Prostate gland (tissue), 2 donors: ENCODE measurements around the gene TBC1D5. TPM values are rescaled to one million over a fixed set of nuclear protein-coding genes. Genes with fewer than 3 reads are reported as not detected.

Source experiments
- DNase-seq: peaks from one replicate; pipeline ENCODE4 v3.0.0-alpha.2; 2019; ENCODE audit warnings: low spot score
- H3K27ac ChIP-seq, 2 donors: fragments of 200-600 bp; sonication (generic); 2 replicates each; pipeline ENCODE4 v1.5.1; 2017 to 2019
- H3K27me3 ChIP-seq: fragments of 200-600 bp; sonication (generic); replicated peaks from 2 replicates; pipeline ENCODE4 v1.5.1; 2019; ENCODE audit not compliant: insufficient read depth
- H3K36me3 ChIP-seq, 2 donors: fragments of 200-600 bp; sonication (generic); 1 replicate in 1 of 2; 2 replicates in 1 of 2; pipeline versions ENCODE4 v1.5.1 to v1.8.1; 2017 to 2019
- H3K4me1 ChIP-seq: fragments of 200-600 bp; sonication (generic); replicated peaks from 2 replicates; pipeline ENCODE4 v1.5.1; 2019
- H3K4me3 ChIP-seq, 2 donors: fragments of 200-600 bp; sonication (generic); 2 replicates each; pipeline ENCODE4 v1.5.1; 2017 to 2019
- H3K9me3 ChIP-seq: fragments of 200-600 bp; sonication (generic); 2 replicates; pipeline ENCODE4 v1.5.1; 2017
- CTCF ChIP-seq, 4 experiments: fragments of 200-600 bp in 2 of 4; fragments of 450-650 bp in 2 of 4; sonication (generic) in 2 of 4; IDR thresholded peaks; 1 replicate in 3 of 4; 2 replicates in 1 of 4; pipeline ENCODE4 v1.5.1; 2016 to 2019; ENCODE audit warnings: antibody characterized with exemption in 4 of 4, mild to moderate bottlenecking in 2 of 4, moderate library complexity in 2 of 4
- POLR2A ChIP-seq: fragments of 450-650 bp; IDR thresholded peaks from one replicate; pipeline ENCODE4 v1.6.1; 2016; ENCODE audit warnings: antibody characterized with exemption, mild to moderate bottlenecking
- POLR2AphosphoS5 ChIP-seq: sonication (generic); formaldehyde crosslinking; IDR thresholded peaks from one replicate; pipeline ENCODE4 v1.6.1; 2017; ENCODE audit warnings: antibody characterized with exemption
- WGBS: methylation state at CpG from one replicate; pipeline ENCODE4 v1.1.5; 2018; 5-methylcytosine and 5-hydroxymethylcytosine counted together
- intact Hi-C: fragments of 100-400 bp; cut with DNase I; formaldehyde crosslinking; loops from one replicate; pipeline ENCODE4 v1.14.2; 2022
- total RNA-seq, 2 donors: library from RNA; depleted of rRNA; stranded (reverse); fragments of >200 nt; gene quantifications; one replicate each; pipeline ENCODE4 v1.1.0, GENCODE V29; 2016

The TBC1D5 gene
- total RNA-seq, 2 donors from 2014 or later: 64.8 to 99.2 TPM

- no peaks in the 10 kb centered on the region for H3K27me3 ChIP-seq
- DNase-seq: no peak
- no peaks in the 10 kb centered on the region for H3K4me1 ChIP-seq
- H3K9me3 ChIP-seq: no peaks in the 10 kb centered on the region
- H3K4me3 ChIP-seq: peak overlapping the region; percentile 50 to 79
- no peaks in the 10 kb centered on the region for H3K36me3 ChIP-seq
- intact Hi-C loops: no loop called here
- peak overlapping the region; percentile 93 to 98 for H3K27ac ChIP-seq
- 2% methylated on average over 12 of the region's 12 CpGs for WGBS
- no peak for TF ChIP-seq POLR2AphosphoS5
- TF ChIP-seq POLR2A: no peak
- no peak for TF ChIP-seq CTCF (IDR thresholded peaks at IDR 0.05)
Observed at GRCh38 chr3:17742880-17743657, 638 bp upstream of the TBC1D5 start.

DNA sequence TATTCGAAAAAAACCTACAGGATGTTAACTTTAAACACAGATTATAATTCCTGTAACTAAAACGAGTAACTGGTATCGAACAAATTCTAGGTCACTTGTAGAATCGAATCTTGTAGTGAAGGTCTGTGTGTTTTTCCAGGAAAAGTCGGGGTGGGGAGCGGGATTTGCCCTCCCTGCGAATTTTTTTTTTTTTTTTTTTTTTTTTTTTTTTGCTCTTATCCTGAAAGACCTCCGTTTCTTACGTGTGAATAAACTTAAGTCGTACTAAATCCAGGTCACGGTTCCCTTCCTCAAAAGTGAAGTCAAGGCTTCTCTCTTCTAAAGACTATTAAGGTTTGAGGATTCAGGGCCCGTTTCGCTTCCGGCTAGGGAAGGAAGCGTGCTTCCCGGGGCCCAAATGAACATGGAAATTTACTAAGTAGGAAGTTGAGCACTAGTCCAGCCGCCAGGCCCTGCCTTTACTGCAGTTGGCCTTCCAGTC lies 770 bp downstream of the TBC1D5 start:
- DNase-seq: no peak

DNA sequence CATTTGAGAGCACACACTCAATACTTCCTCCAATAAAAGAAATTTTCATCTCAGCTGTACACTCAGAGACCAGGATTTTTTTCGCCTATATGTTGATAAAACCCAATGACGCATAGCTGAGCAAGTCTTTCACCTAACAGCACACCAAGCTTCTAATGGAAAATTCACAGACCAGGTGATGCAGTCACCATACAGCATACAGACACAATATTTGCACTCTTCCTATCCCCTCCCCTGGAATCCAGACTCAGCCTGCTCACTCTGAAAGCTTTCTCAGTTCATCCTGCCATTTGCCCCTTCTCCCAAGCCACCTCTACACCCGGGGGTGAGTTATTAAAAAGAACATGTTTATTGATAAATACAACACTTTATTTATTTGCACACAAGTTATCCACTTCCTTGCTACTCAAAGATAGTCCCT lies 1.7 kb downstream of the TBC1D5 start:
- DNase-seq: no peak
- H3K27me3 ChIP-seq: no peaks in the 10 kb centered on the region
- H3K4me3 ChIP-seq: peak overlapping the region in 1 of 2 donors; percentile 79
- intact Hi-C loops: no loop called here
- no peaks in the 10 kb centered on the region for H3K36me3 ChIP-seq
- TF ChIP-seq POLR2AphosphoS5 (no peak), POLR2A (no peak), CTCF (IDR thresholded peaks at IDR 0.05) (no peak)
- no peaks in the 10 kb centered on the region for H3K9me3 ChIP-seq
- 42% methylated on average over 3 of the region's 3 CpGs for WGBS
- peak overlapping the region in 1 of 2 donors; percentile 98 for H3K27ac ChIP-seq
- H3K4me1 ChIP-seq: no peaks in the 10 kb centered on the region

More for the DNA sequence above, 770 bp downstream of the TBC1D5 start:
- H3K36me3 ChIP-seq: no peaks in the 10 kb centered on the region
- WGBS: 1% methylated on average over 17 of the region's 17 CpGs
- peak overlapping the region; percentile 50 to 79 for H3K4me3 ChIP-seq
- intact Hi-C loops: no loop called here
- H3K27ac ChIP-seq: peak overlapping the region; percentile 93 to 98
- no peaks in the 10 kb centered on the region for H3K9me3 ChIP-seq
- H3K4me1 ChIP-seq: no peaks in the 10 kb centered on the region
- H3K27me3 ChIP-seq: no peaks in the 10 kb centered on the region
- peak; percentile 4 for TF ChIP-seq POLR2AphosphoS5
- no peak for TF ChIP-seq POLR2A

DNA sequence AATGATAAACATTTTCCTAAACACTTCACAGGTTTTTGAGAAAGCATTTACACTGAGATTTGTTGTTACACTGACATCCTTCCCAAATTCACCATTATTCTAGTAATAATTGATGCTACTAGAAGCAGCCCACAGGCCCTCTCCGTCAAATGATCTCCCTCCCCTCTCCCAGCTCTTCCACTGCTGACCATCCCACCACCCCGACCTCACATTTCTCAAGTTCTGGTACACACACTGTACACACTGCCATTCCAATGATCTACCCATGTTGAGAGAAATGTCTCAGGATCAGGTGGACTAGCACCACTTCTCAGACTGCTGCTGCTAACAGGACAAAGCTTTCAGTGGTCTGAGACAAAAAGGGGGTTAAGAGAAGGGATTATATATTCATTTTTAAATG lies 3.5 kb downstream of the TBC1D5 start:
- Histone ChIP-seq H3K4me1 (no peaks in the 10 kb centered on the region), H3K27me3 (no peaks in the 10 kb centered on the region), H3K9me3 (no peaks in the 10 kb centered on the region), H3K36me3 (no peaks in the 10 kb centered on the region), H3K4me3 (no peak overlapping the region), H3K27ac (no peak overlapping the region)
- no peak for DNase-seq
- WGBS: 77% methylated on average over 2 of the region's 2 CpGs
- TF ChIP-seq POLR2AphosphoS5: no peak
- no peak for TF ChIP-seq POLR2A
- no peak for TF ChIP-seq CTCF (IDR thresholded peaks at IDR 0.05)
- intact Hi-C loops: no loop called here

- Histone ChIP-seq H3K4me1 (no peaks in the 10 kb centered on the region), H3K27me3 (no peaks in the 10 kb centered on the region), H3K4me3 (no peak overlapping the region), H3K36me3 (no peaks in the 10 kb centered on the region), H3K9me3 (no peaks in the 10 kb centered on the region), H3K27ac (no peak overlapping the region)
- 93% methylated on average over 2 of the region's 2 CpGs for WGBS
- intact Hi-C loops: no loop called here
- TF ChIP-seq POLR2A (no peak), POLR2AphosphoS5 (no peak), CTCF (IDR thresholded peaks at IDR 0.05) (no peak)
- DNase-seq: no peak
Observed at GRCh38 chr3:17738219-17738618, 4.2 kb downstream of the TBC1D5 start.
